Osteoblast (primary cell): ENCODE results near the gene MAPK8IP3. TPM values are rescaled to one million over a fixed set of nuclear protein-coding genes. Genes with fewer than 3 reads are reported as not detected.

Source experiments
- DNase-seq: peaks from one replicate; pipeline ENCODE4 v3.0.0; 2011; ENCODE audit warnings: low spot score, mixed read lengths; ENCODE audit not compliant: insufficient read length; ENCODE audit errors: missing footprints
- H2AFZ ChIP-seq: 2 replicates; pipeline ENCODE4 v1.6.0; 2011; ENCODE audit warnings: mild to moderate bottlenecking, low read length
- H3K27ac ChIP-seq: 2 replicates; pipeline ENCODE4 v1.5.1; 2011; ENCODE audit warnings: mild to moderate bottlenecking, low read depth, low read length, moderate library complexity
- H3K27me3 ChIP-seq: 2 replicates; pipeline ENCODE4 v1.6.0; 2012; ENCODE audit warnings: mild to moderate bottlenecking, control low read depth, inconsistent platforms, low read length, moderate library complexity; ENCODE audit not compliant: insufficient read depth
- H3K36me3 ChIP-seq: 2 replicates; pipeline ENCODE4 v1.5.1; 2011; ENCODE audit warnings: mild to moderate bottlenecking, low read length, control low read depth, moderate library complexity; ENCODE audit not compliant: insufficient read depth
- H3K4me1 ChIP-seq: 2 replicates; pipeline ENCODE4 v1.5.1; 2011; ENCODE audit warnings: mild to moderate bottlenecking, low read length, control low read depth, moderate library complexity; ENCODE audit not compliant: insufficient read depth
- H3K4me2 ChIP-seq: 2 replicates; pipeline ENCODE4 v1.6.0; 2011; ENCODE audit warnings: mild to moderate bottlenecking, low read length; ENCODE audit not compliant: insufficient read depth
- H3K4me3 ChIP-seq: fragments of 200-600 bp; sonication (generic); 3 replicates; pipeline ENCODE4 v1.5.1; 2012; ENCODE audit warnings: mild to moderate bottlenecking, low read length, inconsistent platforms; ENCODE audit not compliant: insufficient read depth
- H3K79me2 ChIP-seq: 2 replicates; pipeline ENCODE4 v1.6.0; 2012; ENCODE audit warnings: mild to moderate bottlenecking, low read length, control low read depth, inconsistent platforms; ENCODE audit not compliant: insufficient read depth
- H3K9me3 ChIP-seq: 2 replicates; pipeline ENCODE4 v1.5.1; 2011; ENCODE audit warnings: low read depth, low read length, control low read depth
- H4K20me1 ChIP-seq: 2 replicates; pipeline ENCODE4 v1.6.0; 2012; ENCODE audit warnings: mild to moderate bottlenecking, low read length, control low read depth; ENCODE audit not compliant: insufficient read depth
- total RNA-seq: library from RNA; depleted of rRNA; stranded (reverse); fragments of >200 nt; gene quantifications from 2 replicates; pipeline ENCODE4 v1.2.3, GENCODE V29; 2012
- TF ChIP-seq, protein P1 (sequence below): IDR thresholded peaks from 2 replicates; pipeline ENCODE4 v1.5.1; 2011; ENCODE audit warnings: mild to moderate bottlenecking, low read depth, low read length, moderate library complexity; ENCODE audit errors: extremely low read depth

The MAPK8IP3 gene
- total RNA-seq, 1 donor, result 64.1 TPM

DNA sequence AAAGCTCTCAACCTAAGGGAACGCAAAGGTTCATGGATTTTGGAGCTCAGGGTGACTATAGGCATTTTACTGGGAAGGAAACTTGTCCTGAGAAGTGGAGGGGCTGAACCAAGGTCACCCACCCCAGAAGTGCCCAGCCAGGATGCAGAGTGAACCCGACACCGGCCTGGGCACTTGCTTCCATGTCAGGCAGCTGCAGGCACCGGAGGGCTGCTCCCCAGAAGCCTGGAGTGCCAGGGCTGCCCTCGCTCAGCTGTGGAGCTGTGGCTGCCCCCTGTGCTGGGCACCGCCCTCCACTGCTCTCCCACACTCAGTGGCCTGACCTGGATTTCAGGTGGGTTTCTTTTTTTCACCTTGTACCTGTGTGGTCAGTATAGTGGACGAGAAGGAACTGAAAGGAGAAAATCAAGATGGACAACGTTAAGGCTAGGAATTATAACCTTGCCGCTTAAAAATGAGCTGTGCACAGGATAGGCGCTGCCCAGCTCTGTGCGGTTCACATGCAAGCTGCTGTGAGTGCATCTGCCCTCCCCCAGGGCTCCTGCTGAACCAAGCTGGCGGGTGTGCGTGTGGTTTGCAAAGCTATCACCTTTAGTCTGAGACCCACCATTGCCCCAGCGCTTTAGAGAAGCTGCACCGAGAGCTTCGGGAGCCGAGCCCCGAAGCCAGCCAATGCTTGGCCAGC lies 2.2 kb downstream of the MAPK8IP3 start:
- Histone ChIP-seq H4K20me1 (peaks cover 57% of the 10 kb centered on the region), H3K27ac (peak overlapping the region; percentile 54), H3K9me3 (no peaks in the 10 kb centered on the region), H3K79me2 (peaks cover 72% of the 10 kb centered on the region), H3K4me1 (peaks cover 34% of the 10 kb centered on the region), H3K4me2 (peak overlapping the region; percentile 91), H3K27me3 (no peaks in the 10 kb centered on the region), H3K4me3 (peak overlapping the region; percentile 97), H2AFZ (no peak overlapping the region), H3K36me3 (no peaks in the 10 kb centered on the region)
- TF ChIP-seq, protein P1, sequence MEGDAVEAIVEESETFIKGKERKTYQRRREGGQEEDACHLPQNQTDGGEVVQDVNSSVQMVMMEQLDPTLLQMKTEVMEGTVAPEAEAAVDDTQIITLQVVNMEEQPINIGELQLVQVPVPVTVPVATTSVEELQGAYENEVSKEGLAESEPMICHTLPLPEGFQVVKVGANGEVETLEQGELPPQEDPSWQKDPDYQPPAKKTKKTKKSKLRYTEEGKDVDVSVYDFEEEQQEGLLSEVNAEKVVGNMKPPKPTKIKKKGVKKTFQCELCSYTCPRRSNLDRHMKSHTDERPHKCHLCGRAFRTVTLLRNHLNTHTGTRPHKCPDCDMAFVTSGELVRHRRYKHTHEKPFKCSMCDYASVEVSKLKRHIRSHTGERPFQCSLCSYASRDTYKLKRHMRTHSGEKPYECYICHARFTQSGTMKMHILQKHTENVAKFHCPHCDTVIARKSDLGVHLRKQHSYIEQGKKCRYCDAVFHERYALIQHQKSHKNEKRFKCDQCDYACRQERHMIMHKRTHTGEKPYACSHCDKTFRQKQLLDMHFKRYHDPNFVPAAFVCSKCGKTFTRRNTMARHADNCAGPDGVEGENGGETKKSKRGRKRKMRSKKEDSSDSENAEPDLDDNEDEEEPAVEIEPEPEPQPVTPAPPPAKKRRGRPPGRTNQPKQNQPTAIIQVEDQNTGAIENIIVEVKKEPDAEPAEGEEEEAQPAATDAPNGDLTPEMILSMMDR, result no peak
- peak; percentile 71 for DNase-seq

DNA sequence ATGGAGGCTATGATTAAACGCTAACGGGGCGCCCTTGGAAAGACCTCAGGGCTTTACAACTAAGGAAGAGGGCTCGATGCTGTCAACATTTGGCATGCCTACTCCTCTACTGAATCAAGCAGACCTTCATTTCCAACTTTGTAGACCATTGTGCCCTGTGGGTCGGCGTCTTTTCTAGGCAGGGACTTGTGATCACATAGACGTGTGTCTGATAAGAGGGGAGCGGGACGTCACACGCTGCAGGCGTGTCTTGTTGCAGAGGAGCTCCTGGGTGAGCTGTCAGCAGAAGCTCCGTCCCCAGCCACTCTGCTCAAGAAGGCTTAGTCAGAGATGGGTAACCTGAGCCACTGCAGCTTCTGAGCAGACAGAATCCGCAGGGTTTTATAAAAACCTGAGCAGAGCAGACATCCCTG lies 2.8 kb downstream of the MAPK8IP3 start:
- peak overlapping the region; percentile 54 for H3K27ac ChIP-seq
- peaks cover 78% of the 10 kb centered on the region for H3K79me2 ChIP-seq
- H3K36me3 ChIP-seq, result no peaks in the 10 kb centered on the region
- TF ChIP-seq, protein P1, result no peak
- no peak overlapping the region for H2AFZ ChIP-seq
- peak overlapping the region; percentile 91 for H3K4me2 ChIP-seq
- peak overlapping the region; percentile 10 for H3K4me3 ChIP-seq
- peaks cover 62% of the 10 kb centered on the region for H4K20me1 ChIP-seq
- peak; percentile 92 for DNase-seq
- H3K27me3 ChIP-seq, result no peaks in the 10 kb centered on the region
- H3K9me3 ChIP-seq, result no peaks in the 10 kb centered on the region
- peaks cover 35% of the 10 kb centered on the region for H3K4me1 ChIP-seq

DNA sequence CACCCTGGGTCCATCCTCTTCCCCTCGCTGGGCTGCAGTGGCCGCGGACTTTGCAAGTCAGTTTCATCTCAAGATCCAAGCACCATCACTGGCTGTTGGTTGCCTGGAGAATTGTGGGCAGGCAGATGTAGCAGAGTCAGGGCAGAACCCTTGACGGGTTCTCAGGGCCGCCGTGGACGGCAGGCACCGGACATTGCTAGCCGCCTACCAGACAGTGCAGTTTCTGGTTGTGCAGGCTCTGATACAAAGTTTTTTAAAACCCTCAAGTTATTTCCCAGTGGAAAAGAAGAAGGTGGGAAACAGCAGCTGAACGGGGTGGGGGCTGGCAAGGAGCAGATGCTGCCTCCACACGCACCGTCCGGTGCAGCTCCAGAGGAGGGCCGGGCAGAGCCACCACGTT lies 3.4 kb downstream of the MAPK8IP3 start:
- no peak overlapping the region for H3K4me3 ChIP-seq
- H3K79me2 ChIP-seq, result peaks cover 82% of the 10 kb centered on the region
- TF ChIP-seq, protein P1, result no peak
- no peak for DNase-seq
- peak overlapping the region; percentile 91 for H3K4me2 ChIP-seq
- no peaks in the 10 kb centered on the region for H3K36me3 ChIP-seq
- H4K20me1 ChIP-seq, result peaks cover 68% of the 10 kb centered on the region
- H3K9me3 ChIP-seq, result no peaks in the 10 kb centered on the region
- no peak overlapping the region for H2AFZ ChIP-seq
- H3K27ac ChIP-seq, result no peak overlapping the region
- no peaks in the 10 kb centered on the region for H3K27me3 ChIP-seq
- H3K4me1 ChIP-seq, result peaks cover 35% of the 10 kb centered on the region

DNA sequence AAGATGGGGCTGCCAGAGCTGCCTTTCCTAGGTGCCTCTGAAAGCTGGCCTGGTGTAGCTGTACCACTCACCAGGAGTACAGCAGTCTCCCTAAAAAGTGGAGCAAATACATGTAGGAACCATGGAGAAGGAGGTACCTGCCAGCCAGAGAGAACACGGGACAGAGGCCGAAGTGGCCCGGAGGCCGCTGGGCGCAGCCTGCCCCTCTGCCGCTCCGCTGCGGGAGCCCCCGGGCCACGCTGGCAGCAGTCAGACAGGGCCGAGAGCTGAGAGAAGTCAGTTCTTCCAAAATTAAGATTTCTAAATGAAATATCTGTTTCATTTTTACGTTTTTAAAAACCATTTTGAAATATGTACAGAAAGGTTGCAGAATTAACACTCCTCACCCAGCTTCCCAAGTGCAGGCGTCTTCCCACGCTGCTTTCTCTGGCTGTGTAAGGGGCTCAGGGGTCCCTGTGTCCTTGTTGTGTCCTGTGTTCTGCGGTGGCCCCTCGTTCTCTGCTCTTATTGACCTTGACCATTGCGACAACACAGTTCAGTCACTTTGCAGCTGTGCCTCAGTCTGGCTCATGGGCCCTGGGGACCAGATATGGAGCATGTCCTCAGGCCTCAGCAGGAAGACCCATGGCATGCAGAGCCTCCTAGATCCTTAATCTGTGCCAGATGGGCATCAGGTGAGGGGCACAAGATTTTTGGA lies 5.0 kb downstream of the MAPK8IP3 start:
- no peak overlapping the region for H2AFZ ChIP-seq
- peaks cover 95% of the 10 kb centered on the region for H3K79me2 ChIP-seq
- H4K20me1 ChIP-seq, result peaks cover 82% of the 10 kb centered on the region
- peak; percentile 77 for DNase-seq
- no peak overlapping the region for H3K4me2 ChIP-seq
- H3K4me3 ChIP-seq, result no peak overlapping the region
- H3K9me3 ChIP-seq, result no peaks in the 10 kb centered on the region
- TF ChIP-seq, protein P1, result no peak
- no peaks in the 10 kb centered on the region for H3K36me3 ChIP-seq
- no peaks in the 10 kb centered on the region for H3K27me3 ChIP-seq
- no peak overlapping the region for H3K27ac ChIP-seq
- H3K4me1 ChIP-seq, result peaks cover 35% of the 10 kb centered on the region
